ENCODE measurements around the gene SYNGAP1.
A peak's percentile ranks its signal among the peaks of the same experiment; 100 is the strongest.

DNA sequence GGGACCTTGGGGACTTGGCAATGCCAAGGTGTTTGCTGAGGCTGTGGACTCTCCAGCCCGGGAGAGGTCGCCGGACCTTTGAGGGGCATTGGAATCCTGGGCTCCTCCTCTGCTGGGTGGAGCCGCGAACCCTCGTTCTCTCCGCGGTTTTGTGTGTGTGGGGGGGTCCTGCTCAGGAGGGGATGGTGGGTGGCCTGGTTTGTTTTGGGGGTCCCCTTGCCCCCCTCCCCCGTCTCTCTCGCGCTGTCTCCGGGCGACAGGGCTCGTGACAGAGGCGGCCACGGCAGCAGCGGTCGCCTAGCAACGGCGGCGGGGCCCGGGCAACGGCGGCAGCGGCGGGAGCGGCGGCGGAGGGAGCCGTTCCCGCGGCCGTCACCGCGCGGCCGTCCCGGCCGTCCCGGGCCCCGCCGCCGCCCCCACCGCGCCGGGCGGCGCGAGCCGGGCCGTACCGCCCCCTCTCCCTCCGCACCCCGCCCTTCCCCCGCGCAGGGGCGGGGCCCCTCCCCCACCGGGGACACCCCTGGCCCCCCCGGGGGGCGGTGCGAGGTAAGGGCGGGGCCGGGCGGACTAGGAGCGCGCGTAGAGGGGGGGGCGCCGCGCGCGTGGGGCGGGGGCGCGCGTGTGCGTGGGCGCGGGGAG is 7.8 kb downstream of the SYNGAP1 start:
- TF ChIP-seq RAD21 (IDR thresholded peaks at IDR 0.05; ENCODE audit: low read depth) (no peak), EP300 (IDR thresholded peaks at IDR 0.05; ENCODE audit: borderline replicate concordance) (no peak), CEBPB (IDR thresholded peaks at IDR 0.05) (no peak), YY1 (IDR thresholded peaks at IDR 0.05; ENCODE audit: low read depth) (no peak), REST (IDR thresholded peaks at IDR 0.05; ENCODE audit: low read depth) (no peak), TEAD4 (IDR thresholded peaks at IDR 0.05) (no peak), FOXM1 (IDR thresholded peaks at IDR 0.05; ENCODE audit: borderline replicate concordance, low read depth) (no peak), ZBTB7A (IDR thresholded peaks at IDR 0.05; ENCODE audit: low read depth) (peak; percentile 78; the same call in 1 of the 2 replicates)
